Subcutaneous adipose tissue (tissue), 4 donors: Measurements from ENCODE around the gene CASK. TPM values are rescaled to one million over a fixed set of nuclear protein-coding genes. Genes with fewer than 3 reads are reported as not detected.

Experiments used
- CTCF ChIP-seq: fragments of 450-650 bp; IDR thresholded peaks from one replicate; pipeline ENCODE4 v1.5.1; 2016; ENCODE audit warnings: low read depth, mild to moderate bottlenecking, control low read depth, antibody characterized with exemption, moderate library complexity
- total RNA-seq, 4 donors: library from RNA; depleted of rRNA; stranded (reverse); fragments of >200 nt; gene quantifications; one replicate each; pipeline ENCODE4 v1.1.0, GENCODE V29; 2016

CASK gene
- total RNA-seq: 10 to 100 TPM; 27.4 to 48.1 (median 32.5) TPM

GRCh38 chrX:41923211-41923977, at the start of gene CASK:
Gene CASK (minus strand): TSS chrX:41923554. CDS start chrX:41922988, 566 bp downstream.
- TF ChIP-seq CTCF: no peak

GRCh38 chrX:41971346-41971745, 48.0 kb upstream of the CASK start:
- no peak for TF ChIP-seq CTCF

- no peak for TF ChIP-seq CTCF
Measured at GRCh38 chrX:41970419-41970818, 47.1 kb upstream of the CASK start.

- no peak for TF ChIP-seq CTCF
Measured at GRCh38 chrX:41963348-41963747, 40.0 kb upstream of the CASK start.

- TF ChIP-seq CTCF: no peak
Measured at GRCh38 chrX:41960142-41960541, 36.8 kb upstream of the CASK start.

- no peak for TF ChIP-seq CTCF
Measured at GRCh38 chrX:41958861-41959260, 35.5 kb upstream of the CASK start.

- no peak for TF ChIP-seq CTCF
Measured at GRCh38 chrX:41956027-41956426, 32.7 kb upstream of the CASK start.
